ENCODE data around the gene CYP8B1.

Gene CYP8B1, protein sequence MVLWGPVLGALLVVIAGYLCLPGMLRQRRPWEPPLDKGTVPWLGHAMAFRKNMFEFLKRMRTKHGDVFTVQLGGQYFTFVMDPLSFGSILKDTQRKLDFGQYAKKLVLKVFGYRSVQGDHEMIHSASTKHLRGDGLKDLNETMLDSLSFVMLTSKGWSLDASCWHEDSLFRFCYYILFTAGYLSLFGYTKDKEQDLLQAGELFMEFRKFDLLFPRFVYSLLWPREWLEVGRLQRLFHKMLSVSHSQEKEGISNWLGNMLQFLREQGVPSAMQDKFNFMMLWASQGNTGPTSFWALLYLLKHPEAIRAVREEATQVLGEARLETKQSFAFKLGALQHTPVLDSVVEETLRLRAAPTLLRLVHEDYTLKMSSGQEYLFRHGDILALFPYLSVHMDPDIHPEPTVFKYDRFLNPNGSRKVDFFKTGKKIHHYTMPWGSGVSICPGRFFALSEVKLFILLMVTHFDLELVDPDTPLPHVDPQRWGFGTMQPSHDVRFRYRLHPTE

DNA sequence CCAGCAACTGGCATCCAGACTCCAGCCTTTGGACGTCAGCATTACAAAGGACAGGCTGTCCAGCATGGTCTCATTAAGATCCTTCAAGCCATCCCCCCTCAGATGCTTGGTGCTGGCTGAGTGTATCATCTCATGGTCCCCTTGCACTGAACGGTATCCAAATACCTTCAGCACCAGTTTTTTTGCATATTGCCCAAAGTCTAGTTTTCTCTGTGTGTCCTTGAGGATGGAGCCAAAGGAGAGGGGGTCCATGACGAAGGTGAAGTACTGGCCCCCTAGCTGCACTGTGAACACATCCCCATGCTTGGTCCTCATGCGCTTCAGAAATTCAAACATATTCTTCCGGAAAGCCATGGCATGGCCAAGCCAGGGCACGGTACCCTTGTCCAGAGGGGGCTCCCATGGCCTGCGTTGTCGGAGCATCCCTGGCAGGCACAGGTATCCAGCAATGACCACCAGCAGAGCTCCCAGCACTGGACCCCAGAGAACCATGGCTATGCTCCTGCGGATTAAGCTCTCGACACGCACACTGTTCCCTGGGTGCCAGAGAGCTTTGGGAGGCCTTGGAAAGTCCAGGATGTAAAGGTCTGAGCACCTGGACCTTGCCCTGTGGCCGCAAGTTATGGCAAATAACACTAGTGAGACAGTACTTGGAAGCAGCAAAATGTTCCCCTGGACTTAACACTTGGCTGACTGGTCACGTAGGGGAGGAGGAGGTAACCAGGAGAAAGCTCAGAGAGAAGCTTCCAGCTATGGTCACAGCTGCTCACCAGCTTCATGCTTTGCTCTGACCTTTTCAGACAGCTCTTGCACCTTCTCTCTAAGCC lies at the start of gene CYP8B1:
TSS of gene CYP8B1 (minus strand) at position 555 of the 827 bp plus-strand sequence. CDS start at position 492, 63 bp downstream.
- DNase-seq, result no peak

DNA sequence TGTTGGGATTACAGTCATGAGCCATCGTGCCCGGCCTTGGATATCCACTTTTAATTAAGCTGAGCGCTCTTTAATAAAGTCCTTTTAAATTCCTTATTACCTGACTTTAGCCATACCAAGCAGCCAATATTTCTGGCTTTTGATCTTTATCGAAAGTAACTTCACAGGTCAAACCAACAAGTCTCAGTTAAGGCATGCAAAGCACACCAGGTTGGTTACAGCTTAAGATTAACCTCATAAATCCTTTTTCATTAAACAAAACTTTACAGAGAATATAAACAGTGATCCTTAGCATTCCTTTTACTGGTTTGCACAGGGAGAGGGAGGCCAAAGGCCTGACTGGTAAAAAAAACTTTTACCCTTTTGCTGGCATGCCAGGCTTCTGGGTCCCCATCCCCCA lies 47.9 kb upstream of the CYP8B1 start:
- no peak for DNase-seq

DNA sequence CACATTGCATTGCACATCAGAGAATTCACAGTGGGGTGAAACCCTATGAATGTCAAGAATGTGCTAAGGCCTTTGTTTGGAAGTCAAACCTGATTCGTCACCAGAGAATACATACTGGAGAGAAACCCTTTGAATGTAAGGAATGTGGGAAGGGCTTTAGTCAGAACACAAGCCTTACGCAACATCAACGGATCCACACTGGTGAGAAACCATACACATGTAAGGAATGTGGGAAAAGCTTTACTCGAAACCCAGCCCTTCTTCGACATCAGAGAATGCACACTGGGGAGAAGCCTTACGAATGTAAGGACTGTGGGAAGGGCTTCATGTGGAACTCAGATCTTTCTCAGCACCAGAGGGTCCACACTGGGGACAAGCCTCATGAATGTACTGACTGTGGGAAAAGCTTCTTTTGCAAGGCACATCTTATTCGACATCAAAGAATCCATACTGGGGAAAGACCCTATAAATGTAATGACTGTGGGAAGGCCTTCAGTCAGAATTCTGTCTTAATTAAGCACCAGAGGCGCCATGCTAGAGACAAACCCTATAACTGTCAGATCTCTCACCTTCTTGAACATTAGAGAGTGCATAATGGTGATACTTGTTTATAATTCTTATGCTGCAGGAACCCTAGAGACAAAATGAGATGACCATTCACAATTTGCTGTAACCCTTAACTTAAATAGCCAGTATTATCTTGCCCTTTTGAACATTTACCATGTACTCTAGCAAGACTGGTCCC lies 39.3 kb upstream of the CYP8B1 start:
- DNase-seq, result no peak

DNA sequence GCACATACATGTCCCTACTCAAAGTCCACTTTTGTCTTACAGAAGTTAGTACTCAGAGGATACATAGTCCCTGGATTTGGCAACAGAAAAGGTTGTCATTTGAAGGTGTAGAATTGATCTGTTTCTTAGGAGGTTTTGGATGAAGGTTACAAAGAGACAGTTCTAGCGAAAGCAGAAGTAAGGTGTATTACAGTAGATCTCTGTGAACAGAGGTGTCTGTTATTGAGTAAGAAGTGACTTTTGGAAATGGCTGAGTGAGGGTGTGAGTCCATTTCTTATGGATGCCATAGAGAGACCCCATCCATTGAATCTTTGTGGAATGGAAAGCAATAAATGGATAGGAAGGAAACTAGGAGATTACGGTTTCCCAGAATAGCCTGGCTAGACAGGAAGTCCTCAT lies 35.9 kb upstream of the CYP8B1 start:
- no peak for DNase-seq

DNA sequence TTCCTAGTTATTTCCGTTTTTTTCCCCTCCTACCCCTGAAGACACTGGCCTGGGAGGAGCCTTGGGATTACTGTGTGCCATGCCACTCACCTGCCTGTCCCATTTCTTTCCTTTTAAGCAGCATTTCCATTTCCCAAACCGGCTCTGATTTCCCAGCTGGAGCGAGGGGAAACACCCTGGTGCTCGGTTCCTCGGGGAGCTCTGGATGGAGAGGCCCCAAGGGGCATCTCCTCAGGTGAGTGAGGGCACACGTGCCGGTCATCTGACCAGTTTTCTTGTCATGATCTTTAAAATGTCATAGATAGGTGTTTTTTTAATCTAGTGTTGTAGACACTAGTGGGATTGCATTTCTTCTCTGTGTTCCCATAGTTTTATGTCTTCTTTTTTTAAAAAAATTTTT lies 33.0 kb upstream of the CYP8B1 start:
- no peak for DNase-seq

DNA sequence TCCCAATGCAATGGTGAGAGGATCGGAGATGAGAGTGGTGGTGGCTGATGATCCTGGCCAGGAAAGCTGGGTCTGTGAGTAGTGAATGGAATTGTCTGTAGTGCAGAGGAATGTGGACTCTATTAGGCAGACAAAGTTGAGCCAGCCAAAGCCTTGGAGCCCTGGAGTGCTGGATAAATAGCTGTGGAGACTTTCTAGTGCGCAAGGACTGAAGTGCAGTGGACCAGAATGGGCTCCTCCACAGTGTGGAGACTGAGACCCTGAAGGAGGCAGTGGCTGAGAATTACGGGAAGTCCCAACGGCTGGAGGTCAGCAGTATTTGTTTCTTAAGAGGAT lies 31.1 kb upstream of the CYP8B1 start:
- DNase-seq, result no peak

DNA sequence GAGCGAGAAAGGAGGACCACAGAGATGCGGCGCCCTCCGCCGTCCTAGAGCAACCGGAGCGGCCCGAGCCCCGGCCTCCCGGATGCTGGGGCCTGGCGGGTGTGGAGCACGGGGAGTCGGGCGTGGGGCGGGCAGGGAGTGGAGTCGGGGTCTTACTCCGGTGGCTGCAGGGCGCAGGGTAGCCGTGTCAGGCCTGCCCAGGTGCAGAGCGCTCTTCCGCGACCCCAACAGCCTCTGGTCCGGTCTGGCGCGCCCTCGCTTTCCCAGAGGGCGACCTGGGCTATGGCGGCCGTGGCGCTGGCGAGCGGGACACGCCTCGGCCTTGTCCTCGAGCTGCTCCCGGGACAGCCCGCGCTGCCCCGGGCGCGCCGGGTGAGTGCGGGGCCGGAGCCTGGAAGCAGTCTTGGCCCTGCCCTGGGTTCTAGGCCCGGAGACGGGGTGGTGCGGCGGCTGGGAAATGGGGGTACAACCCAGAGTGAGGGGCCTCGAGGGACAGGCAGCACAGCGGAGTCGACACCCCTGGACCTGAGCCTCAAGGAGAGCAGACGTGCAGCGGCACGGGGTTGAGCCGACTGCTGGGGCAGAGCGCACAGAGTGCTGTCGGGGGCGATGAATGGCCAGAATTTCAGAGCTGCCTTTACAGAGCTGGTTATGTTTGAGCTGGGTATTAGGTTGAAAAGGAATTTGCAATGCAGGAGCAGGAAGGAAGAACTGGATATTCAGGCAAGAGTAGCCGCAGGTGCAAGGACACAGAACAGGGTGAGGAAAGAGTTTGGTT lies 30.6 kb upstream of the CYP8B1 start, which contains the start of gene ZNF662:
TSS of gene ZNF662 (plus strand) at position 73 of the 778 bp plus-strand sequence. CDS start 1,973 bp downstream, outside the sequence.
- no peak for DNase-seq

DNA sequence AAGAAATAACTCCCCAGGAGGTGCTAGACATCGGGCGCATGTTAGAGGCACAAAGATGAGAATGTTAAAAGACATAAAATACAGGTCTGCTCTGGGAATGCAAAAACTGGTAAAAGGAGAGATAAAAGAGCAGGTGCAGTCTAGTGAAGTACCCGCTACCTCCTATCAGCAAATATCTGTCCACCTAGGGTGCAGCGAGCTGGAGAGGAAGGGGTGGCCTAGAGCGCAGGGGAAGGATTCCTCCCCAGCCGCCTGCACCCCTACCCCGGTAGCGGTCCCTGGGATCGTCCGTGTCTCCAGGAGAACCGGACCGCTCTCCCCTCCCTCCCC lies 30.0 kb upstream of the CYP8B1 start:
- no peak for DNase-seq

DNA sequence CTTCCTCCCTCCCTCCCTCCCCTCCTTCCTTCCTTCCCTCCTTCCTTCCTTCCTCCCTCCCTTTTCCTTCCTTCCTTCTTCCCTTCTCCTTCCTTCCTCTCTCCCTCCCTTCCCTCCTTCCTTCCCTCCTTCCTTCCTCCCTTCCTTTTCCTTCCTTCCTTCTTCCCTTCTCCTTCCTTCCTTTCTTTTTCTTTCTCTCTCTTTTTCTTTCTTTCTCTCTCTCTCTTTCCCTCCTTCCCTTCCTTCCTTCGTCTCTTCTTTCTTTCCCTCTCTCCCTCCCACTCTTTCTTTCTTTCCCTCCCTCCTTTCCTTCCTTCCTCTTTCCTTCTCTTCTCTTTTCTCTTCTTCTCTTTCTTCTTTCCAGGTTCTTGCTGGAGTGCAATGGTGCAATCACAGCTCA lies 28.4 kb upstream of the CYP8B1 start:
- no peak for DNase-seq

DNA sequence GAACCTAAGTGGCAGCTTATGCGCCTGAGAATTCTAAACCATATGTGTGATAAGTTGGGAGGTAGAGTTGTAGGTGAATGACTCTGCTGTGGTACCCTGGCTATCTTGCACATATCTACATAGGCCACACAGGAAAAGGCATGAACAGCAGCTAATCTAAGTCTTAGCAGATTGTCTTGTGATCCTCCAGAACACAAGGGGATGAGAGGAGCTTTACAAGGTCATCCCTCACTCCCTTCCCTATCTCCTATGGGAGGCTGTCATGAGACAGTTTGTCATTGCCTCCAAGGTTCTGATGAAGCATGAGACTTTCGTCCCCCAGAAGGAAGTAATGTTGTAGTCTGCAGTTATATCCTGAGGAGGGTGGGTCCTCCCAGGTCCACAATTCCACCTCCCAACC lies 26.6 kb upstream of the CYP8B1 start:
- DNase-seq, result no peak

DNA sequence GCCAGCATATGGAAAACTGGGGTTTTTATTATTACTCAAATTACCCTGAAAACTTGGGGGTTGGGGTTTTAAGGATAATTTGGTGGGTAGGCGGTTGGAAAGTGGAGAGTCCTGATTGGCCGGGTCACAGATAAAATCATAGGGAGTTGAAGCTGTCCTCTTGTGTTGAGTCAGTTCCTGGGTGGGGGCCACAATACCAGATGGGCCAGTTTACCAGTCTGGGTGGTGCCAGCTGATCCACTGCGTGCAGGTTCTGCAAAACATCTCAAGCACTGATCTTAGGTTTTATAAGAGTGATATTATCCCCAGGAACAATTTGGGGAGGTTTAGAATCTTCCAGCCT lies 25.4 kb upstream of the CYP8B1 start:
- DNase-seq, result no peak

DNA sequence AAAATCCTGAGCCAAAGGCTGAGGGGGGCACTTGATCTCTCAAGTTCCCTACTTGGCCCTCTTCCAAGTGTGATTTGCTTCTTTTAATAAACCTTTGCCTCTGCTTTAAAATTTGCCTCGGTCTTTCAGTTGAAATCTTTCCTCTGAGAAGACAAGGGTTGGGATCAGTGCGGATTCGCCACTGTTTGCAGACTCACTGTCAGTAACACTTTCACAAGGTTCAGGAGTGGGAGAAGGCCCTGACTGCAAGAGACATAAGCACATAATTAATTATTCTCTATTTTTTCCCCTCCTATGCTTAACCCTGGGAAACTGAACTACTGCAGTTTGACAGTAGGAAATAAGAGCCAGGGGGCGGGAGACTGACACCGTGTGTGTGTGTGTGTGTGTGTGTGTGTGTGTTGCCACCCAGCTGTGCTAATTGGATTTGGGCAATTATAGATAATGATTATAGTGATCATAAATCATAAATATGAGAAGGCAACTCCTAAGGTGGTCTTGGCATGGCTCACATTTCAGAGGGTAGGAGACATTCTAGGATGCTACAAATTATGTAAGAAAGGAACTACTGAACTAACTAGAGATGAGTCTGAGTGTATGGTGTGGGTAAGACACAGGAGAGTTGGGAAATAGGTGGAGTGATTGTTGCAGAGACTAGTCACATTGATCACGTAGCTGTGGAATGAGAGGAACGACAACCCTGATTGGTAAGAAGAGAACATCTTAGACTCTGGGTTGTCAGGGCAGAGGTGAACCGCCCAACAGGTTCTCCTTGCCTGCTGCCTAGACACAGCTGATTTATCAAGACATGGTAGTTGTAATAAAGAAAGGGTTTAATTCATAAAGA lies 24.8 kb upstream of the CYP8B1 start:
- no peak for DNase-seq

DNA sequence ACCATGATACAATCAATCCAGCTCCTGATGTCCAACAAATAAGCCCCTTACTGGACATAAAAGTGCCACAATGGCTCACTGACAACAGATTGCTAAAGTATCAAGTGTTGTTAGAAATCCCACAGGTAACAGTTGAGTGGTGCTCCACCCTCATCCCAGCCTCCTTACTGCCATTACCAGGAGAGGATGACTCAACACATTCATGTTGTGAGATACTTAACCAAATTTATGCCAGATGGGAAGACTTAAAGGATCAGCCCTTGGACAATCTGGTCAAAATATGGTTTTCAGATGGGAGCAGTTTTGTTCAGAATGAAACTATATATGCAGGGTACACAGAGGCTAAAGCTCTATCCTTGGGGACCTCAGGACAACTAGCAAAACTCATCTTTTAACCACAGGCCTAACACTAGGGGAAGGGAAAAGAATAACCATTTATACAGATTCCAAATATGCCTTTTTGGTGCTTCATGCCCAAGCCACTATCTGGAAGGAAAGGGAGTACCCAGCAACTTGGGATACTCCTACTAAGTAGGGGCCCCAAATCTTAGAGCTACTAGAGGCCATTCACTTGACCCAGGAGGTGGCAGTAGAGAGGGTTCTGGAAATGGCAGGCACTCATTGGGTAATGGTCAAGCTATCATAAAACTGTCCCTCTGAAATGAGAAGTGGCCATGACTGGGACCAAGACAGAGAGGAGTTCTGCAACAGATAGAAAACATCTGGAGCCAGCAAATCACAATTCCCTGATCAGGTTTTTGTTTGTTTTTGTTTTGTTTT lies 23.4 kb upstream of the CYP8B1 start:
- DNase-seq, result no peak

DNA sequence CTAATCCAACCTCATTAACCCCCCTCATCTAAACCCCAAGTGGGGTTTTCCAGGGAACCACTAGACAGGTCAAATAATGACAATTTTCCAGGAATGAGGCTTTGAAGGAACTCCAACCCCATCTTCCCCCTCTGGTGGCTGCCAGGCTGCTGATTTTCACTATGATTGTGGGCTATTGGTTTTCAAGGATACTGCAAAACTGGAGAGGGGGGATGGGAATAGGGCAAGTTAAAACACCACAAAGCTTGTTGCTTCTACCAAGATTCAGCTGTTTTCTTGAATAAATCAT lies 19.8 kb upstream of the CYP8B1 start:
- no peak for DNase-seq

DNA sequence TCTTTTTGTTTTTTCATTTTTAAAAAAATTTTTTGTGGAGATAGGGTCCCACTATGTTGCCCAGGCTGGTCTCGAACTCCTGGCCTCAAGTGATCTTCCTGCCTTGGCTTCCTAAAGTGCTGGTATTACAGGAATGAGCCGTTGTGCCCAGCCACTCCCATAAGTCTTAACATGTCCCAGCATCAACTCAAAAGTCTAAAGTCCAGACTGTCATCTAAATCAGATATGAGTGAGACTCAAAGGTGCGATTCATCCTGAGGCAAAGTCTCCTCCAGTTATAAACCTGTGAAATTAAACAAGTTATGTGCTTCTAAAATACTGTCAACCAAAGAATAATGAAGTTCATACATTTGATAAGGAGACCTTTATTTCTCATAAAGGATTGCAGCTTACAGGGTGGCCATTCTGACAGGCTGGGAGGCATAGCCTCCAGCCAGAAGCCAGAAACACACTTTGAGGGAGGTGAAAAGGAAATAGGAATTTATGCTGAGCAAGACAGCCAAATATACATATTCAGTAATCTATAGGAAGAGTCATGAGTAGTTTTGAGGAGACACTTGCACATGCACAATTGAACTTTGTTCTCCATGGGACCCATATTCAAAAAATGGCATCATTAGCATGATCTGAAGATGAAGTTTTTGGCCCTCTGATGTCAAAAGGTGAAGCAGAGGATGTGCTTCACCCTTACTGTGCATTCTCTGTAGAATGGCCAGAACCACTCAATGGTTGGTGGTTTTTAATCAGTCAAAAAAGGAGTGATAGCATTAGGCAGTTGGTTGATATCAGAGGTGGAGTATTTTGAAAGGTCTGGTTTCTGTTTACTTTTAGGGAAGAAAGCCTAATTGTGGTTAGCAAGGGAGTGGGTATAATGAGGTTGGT lies 19.3 kb upstream of the CYP8B1 start:
- DNase-seq, result no peak

DNA sequence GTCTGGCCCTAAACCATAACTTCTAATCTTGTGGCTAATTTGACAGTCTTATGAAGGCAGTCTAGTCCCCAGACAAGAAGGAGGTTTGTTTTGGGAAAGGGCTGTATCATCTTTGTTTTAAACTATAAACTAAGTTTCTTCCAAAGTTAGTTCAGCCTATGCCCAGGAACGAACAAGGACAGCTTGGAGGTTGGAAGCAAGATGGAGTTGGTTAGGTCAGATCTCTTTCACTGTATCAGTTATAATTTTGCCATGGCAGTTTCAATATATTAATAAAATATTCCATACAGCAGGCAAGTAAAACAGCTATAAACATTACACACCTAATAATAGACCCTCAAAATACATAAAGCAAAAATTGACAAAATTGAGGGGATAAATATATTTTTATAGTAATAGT lies 17.1 kb upstream of the CYP8B1 start:
- no peak for DNase-seq

DNA sequence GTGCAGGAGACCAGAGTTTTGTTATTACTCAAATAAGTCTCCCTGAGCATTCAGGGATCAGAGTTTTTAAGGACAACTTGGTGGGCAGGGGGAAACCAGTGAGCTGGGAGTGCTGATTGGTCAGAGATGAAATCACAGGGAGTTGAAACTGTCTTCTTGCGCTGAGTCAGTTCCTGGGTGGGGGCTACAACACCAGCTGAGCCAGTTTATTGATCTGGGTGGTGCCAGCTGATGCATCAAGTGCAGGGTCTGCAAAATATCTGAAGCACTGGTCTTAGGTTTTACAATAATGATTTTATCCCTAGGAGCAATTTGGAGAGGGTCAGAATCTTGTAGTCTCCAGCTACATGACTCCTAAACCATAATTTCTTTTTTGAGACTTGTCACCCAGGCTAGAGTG lies 16.5 kb upstream of the CYP8B1 start:
- no peak for DNase-seq

DNA sequence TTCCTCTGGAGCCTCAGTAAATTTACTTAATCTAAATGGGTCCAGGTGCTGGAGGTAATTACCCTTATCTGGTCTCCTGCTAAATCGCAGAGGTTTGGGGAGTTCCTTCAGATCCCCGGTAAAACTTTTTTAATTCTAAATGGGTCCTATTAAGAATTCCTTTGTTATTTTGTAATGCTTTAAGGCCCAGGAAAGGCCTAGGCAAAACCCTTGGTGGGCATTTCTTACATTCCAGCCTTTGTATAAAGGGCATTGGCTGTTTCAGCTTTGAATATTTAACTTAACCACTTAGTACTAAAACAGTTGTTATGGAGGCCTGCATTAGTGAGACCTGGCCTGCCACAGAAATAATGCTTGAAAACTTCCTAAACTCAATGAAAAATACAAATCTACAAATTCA lies 15.4 kb upstream of the CYP8B1 start:
- DNase-seq, result no peak

DNA sequence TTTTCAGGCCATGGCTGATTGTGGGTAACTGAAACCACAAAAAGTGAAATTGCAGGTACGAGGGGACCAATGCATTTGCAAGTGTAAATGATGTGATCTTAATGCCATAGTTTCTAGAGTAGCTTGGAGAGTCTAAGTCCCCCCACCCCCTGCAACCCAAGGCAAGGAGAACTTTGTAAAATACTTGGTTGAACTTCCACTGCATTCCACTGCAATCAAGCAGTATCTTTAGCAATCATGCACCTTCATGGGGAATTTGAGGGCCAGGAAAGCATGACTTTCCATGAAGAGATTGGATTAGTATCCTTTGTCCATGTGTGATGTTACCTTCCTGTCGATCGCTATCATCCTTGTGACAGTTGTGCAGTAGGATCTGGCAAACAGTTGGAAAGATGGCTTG lies 11.4 kb upstream of the CYP8B1 start:
- DNase-seq, result no peak

DNA sequence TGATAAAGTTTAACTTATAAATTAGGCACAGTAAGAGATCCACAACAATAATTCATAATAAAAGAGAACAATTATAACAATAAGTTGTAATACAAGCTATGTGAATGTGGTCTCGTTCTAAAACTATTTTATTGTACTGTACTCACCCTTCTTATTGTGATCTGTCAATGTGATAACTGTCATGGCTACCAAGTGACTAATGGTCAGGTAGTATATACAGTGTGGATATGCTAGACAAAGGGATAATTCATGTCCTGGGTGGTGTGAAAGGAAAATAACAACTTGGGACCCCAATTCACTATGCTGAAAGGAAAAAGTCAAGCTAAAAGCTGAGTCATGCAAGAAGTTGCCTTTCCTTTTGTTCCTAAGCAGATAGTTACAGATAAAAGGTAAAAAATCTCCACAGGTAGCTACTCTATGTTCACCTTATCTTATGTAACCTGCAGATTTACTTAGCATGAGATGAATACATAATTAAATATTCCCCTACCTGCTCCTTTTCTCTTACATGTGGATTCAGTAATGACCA lies 10.7 kb upstream of the CYP8B1 start:
- no peak for DNase-seq
